Sigmoid colon (tissue), 7 donors: ENCODE results near the gene PYGB. TPM values are rescaled to one million over a fixed set of nuclear protein-coding genes. Genes with fewer than 3 reads are reported as not detected.
A peak's percentile ranks its signal among the peaks of the same experiment; 100 is the strongest.

Experiments used
- DNase-seq: peaks from one replicate; pipeline ENCODE4 v3.0.0-alpha.2; 2019
- H3K27ac ChIP-seq, 4 donors: fragments of 200-600 bp; sonication (generic); one replicate each; pipeline ENCODE4 v1.5.1; 2016 to 2019; ENCODE audit warnings: mild to moderate bottlenecking in 1 of 4
- H3K27me3 ChIP-seq, 3 donors: fragments of 200-600 bp; sonication (generic); one replicate each; pipeline ENCODE4 v1.5.1; 2019; ENCODE audit warnings: mild to moderate bottlenecking in 1 of 3
- H3K36me3 ChIP-seq, 4 donors: fragments of 200-600 bp; sonication (generic); one replicate each; pipeline ENCODE4 v1.5.1; 2016 to 2019
- H3K4me1 ChIP-seq, 4 donors: fragments of 200-600 bp; sonication (generic); one replicate each; pipeline ENCODE4 v1.5.1; 2017 to 2019
- H3K4me3 ChIP-seq, 4 donors: fragments of 200-600 bp; sonication (generic); one replicate each; pipeline ENCODE4 v1.5.1; 2017 to 2019; ENCODE audit warnings: mild to moderate bottlenecking in 2 of 4, moderate library complexity in 1 of 4
- H3K9me3 ChIP-seq, 4 donors: fragments of 200-600 bp in 3 of 4; sonication (generic) in 3 of 4; one replicate each; pipeline versions ENCODE4 v1.5.1 to v1.6.1; 2013 to 2019
- EP300 ChIP-seq, 4 donors: sonication (generic); formaldehyde crosslinking; IDR thresholded peaks; one replicate each; pipeline ENCODE4 v1.6.1; 2017; ENCODE audit warnings: antibody characterized with exemption in 4 of 4
- POLR2A ChIP-seq, 2 donors: fragments of 450-650 bp; IDR thresholded peaks; one replicate each; pipeline ENCODE4 v1.6.1; 2016; ENCODE audit warnings: antibody characterized with exemption in 2 of 2, mild to moderate bottlenecking in 2 of 2, moderate library complexity in 2 of 2
- POLR2AphosphoS5 ChIP-seq, 4 donors: sonication (generic); formaldehyde crosslinking; IDR thresholded peaks; one replicate each; pipeline ENCODE4 v1.6.1; 2017; ENCODE audit warnings: antibody characterized with exemption in 4 of 4
- WGBS, 2 donors: extraction: QIAGEN DNeasy Blood & Tissue Kit; methylation state at CpG; one replicate each; pipeline ENCODE4 v1.1.7; 2013; 5-methylcytosine and 5-hydroxymethylcytosine counted together
- intact Hi-C: fragments of 100-400 bp; cut with DNase I; formaldehyde crosslinking; loops from one replicate; pipeline ENCODE4 v1.15.1; 2023
- polyA plus RNA-seq, 3 donors: library from polyadenylated mRNA; stranded (reverse); fragments of 200-250 nt; gene quantifications; one replicate each; pipeline ENCODE4 v1.2.3, GENCODE V29; 2013
- total RNA-seq, 4 donors: library from RNA; depleted of rRNA; stranded (reverse); fragments of >200 nt; gene quantifications; one replicate each; pipeline ENCODE4 v1.1.0, GENCODE V29; 2016
- TF ChIP-seq, protein P1 (sequence below), 4 experiments: fragments of 450-650 bp in 3 of 4; fragments of 200-600 bp in 1 of 4; IDR thresholded peaks; one replicate each; pipeline ENCODE4 v1.5.1; 2016 to 2019; ENCODE audit warnings: antibody characterized with exemption in 4 of 4, mild to moderate bottlenecking in 3 of 4, moderate library complexity in 2 of 4
- donor health status: healthy with polysubstance abuse.
- donor health status: Bipolar disorder and iron deficiency.
- donor health status: healthy.

PYGB gene
- total and polyA plus RNA-seq, 7 donors: 45.6 to 317 (median 198) TPM

DNA sequence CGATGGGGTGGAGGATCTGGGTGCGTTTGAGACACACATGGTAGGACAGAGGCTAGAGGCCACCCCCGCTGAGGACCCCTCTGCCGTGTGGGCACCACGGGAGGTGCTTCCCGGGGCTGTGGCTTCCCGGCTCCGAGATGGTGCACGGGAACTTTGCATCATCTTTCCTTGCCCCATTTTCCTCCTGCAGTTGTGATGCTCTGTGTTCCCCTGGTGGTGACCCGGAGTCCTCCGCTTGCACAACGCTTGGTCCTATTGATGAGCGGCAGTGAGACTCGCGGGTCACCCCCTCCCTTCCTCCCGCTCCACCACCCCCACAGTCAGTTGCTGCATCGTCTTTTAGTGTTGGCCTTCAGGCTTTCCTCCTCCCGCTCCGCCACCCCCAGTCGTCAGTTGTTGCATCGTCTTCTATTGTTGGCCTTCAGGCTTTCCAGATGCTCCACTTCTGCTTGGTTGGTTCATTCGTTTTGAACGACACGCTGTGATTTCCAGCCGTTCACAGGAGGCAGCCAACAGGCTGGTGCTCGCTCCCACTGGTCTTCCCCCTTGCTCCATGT, 37.3 kb downstream of the PYGB start:
- WGBS, 2 donors: 90% methylated on average over 26 of the region's 26 CpGs
- no peaks in the 10 kb centered on the region for H3K9me3 ChIP-seq
- H3K27me3 ChIP-seq: no peaks in the 10 kb centered on the region
- H3K27ac ChIP-seq: no peak overlapping the region
- peaks cover 0 to 6% (median 2%) of the 10 kb centered on the region in 4 donors for H3K4me1 ChIP-seq
- intact Hi-C loops: no loop called here
- no peak for TF ChIP-seq POLR2AphosphoS5 (IDR thresholded peaks at IDR 0.05)
- no peak overlapping the region for H3K4me3 ChIP-seq
- H3K36me3 ChIP-seq: peaks cover 64 to 100% (median 94%) of the 10 kb centered on the region in 4 donors
- peak; percentile 60 for DNase-seq

DNA sequence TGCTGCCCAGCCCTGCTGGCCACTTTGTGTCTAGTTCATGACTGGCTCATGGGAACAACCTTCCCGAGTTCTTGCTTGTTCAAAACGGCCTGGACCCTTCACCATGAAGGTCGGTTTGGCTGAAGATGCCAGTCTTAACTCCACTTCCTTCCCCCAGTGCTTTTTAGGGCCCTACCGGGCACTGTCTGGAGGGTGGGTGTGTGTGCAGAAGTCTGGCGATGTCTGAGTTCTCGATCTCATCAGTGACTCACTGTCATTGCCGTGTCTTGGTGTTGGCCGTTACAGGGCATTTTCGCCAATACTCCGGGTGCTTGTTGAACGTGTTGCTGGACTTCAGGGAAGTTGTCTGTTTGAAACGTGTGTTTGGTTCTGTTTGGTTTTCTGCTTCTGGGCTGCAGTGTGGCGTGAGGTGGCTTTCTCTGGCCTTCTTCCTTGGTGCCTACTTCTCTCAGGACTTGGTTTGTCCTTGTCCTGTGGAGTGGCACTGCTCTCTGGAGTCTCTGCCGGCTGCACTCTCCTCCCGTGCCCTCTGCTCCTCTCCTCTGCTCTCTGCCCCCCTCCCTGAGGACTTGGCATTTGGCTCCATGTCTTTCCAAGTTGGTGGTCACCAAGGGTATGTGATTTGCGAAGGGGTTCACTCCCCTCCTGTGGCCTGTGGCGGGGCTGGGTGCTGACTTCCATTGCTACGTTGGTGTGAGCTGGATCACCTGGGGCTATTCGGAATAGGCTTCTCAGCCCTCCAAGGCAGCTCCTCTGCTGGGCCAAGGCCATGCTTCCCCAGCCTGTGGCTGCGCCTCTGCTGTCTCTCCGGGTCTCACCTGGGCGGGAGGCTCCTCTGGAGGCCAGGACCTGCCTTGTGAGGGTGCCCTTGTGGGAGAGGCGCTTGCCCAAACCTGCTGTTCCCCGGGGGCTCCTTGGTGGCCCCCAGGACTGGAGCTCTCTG, 38.2 kb downstream of the PYGB start:
- DNase-seq: peak; percentile 55
- no peak overlapping the region for H3K27ac ChIP-seq

DNA sequence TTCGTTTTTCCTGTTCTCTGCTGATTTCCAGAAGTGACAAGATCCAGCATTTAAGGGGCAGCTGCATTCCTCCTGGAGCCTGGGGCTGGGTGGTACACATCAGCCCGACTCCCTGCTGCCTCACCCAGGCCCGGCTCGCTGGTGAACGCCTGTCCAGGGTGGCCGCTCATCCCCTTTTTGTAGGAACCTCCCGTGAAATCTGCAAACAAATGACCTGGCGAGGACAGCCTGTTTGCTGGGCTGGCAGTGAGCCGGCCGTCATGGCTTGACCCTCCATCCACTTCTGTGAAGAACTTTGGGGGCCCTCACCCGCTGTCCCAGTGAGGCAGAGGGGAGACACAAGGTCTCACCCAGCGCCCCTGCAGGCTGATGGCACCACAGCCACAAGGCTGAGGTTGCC, 39.0 kb downstream of the PYGB start:
- intact Hi-C loops: no loop called here
- H3K27me3 ChIP-seq: no peaks in the 10 kb centered on the region
- WGBS, 2 donors: 94 to 95% methylated on average over 12 of the region's 12 CpGs
- peaks cover 62 to 100% (median 96%) of the 10 kb centered on the region in 4 donors for H3K36me3 ChIP-seq
- H3K4me3 ChIP-seq: no peak overlapping the region
- H3K4me1 ChIP-seq: no peaks in the 10 kb centered on the region
- no peak overlapping the region for H3K27ac ChIP-seq
- DNase-seq: peak; percentile 60
- no peaks in the 10 kb centered on the region for H3K9me3 ChIP-seq
- TF ChIP-seq EP300 (IDR thresholded peaks at IDR 0.05) (no peak), POLR2A (IDR thresholded peaks at IDR 0.05) (no peak), POLR2AphosphoS5 (IDR thresholded peaks at IDR 0.05) (no peak)
- TF ChIP-seq, protein P1, sequence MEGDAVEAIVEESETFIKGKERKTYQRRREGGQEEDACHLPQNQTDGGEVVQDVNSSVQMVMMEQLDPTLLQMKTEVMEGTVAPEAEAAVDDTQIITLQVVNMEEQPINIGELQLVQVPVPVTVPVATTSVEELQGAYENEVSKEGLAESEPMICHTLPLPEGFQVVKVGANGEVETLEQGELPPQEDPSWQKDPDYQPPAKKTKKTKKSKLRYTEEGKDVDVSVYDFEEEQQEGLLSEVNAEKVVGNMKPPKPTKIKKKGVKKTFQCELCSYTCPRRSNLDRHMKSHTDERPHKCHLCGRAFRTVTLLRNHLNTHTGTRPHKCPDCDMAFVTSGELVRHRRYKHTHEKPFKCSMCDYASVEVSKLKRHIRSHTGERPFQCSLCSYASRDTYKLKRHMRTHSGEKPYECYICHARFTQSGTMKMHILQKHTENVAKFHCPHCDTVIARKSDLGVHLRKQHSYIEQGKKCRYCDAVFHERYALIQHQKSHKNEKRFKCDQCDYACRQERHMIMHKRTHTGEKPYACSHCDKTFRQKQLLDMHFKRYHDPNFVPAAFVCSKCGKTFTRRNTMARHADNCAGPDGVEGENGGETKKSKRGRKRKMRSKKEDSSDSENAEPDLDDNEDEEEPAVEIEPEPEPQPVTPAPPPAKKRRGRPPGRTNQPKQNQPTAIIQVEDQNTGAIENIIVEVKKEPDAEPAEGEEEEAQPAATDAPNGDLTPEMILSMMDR (IDR thresholded peaks at IDR 0.05): no peak

More for the DNA sequence above, 38.2 kb downstream of the PYGB start:
- Histone ChIP-seq H3K4me1 (no peaks in the 10 kb centered on the region), H3K36me3 (peaks cover 65 to 100% (median 96%) of the 10 kb centered on the region in 4 donors), H3K27me3 (no peaks in the 10 kb centered on the region), H3K4me3 (no peak overlapping the region), H3K9me3 (no peaks in the 10 kb centered on the region)
- TF ChIP-seq, protein P1 (IDR thresholded peaks at IDR 0.05): no peak
- no peak for TF ChIP-seq EP300 (IDR thresholded peaks at IDR 0.05)
- TF ChIP-seq POLR2AphosphoS5 (IDR thresholded peaks at IDR 0.05): no peak
- no peak for TF ChIP-seq POLR2A (IDR thresholded peaks at IDR 0.05)
- 90 to 94% methylated on average over 24 of the region's 24 CpGs for WGBS, 2 donors
- intact Hi-C loops: no loop called here

DNA sequence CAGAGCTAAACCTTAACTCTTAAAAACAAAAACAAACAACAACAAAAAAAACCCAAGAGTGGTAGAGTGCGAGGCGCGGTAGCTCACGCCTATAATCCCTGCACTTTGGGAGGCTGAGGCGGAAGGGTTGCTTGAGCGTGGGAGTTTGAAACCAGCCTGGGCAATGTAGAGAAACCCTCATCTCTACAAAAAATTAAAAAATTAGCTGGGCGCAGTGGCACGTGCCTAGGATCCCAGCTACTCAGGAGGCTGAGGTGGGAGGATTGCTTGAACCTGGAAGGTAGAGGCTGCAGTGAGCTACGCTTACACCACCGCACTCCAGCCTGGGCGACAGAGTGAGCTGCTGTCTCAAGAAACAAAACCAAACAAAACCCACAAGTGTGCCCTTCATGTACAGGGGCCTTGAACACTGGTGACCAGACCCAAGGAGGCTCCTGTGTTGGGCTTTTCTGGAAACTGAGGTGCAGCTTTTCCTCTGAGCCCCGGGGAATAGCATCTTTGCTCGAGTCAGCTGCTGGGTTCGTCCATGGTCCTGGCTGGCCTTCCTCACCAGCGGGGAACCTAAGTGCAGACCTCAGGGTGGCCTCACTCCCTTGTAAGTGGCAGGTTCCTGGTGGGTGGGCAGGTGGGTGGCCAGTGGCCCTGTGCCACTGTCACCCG, 39.9 kb downstream of the PYGB start:
- H3K27ac ChIP-seq: no peak overlapping the region
- DNase-seq: peak; percentile 18
- intact Hi-C loops: no loop called here
- no peaks in the 10 kb centered on the region for H3K9me3 ChIP-seq
- WGBS, 2 donors: 92 to 97% methylated on average over 16 of the region's 16 CpGs
- peaks cover 60 to 100% (median 96%) of the 10 kb centered on the region in 4 donors for H3K36me3 ChIP-seq
- H3K4me1 ChIP-seq: no peaks in the 10 kb centered on the region
- H3K4me3 ChIP-seq: no peak overlapping the region
- TF ChIP-seq, protein P1 (IDR thresholded peaks at IDR 0.05): no peak
- TF ChIP-seq EP300 (IDR thresholded peaks at IDR 0.05): no peak
- TF ChIP-seq POLR2AphosphoS5 (IDR thresholded peaks at IDR 0.05): no peak
- no peak for TF ChIP-seq POLR2A (IDR thresholded peaks at IDR 0.05)
- H3K27me3 ChIP-seq: no peaks in the 10 kb centered on the region
